H1 (cell line): ENCODE results near the gene SCN7A.

ENCODE experiments used
- POLR2A ChIP-seq, 2 experiments: IDR thresholded peaks; 1 replicate in 1 of 2; 2 replicates in 1 of 2; pipeline ENCODE4 v1.6.1; 2011; ENCODE audit warnings: low read depth in 2 of 2, low read length in 2 of 2, mild to moderate bottlenecking in 2 of 2; ENCODE audit errors: control extremely low read depth in 1 of 2
- YY1 ChIP-seq: IDR thresholded peaks from 2 replicates; pipeline ENCODE4 v1.6.1; 2011; ENCODE audit warnings: low read depth, mild to moderate bottlenecking, low read length

- TF ChIP-seq POLR2A (IDR thresholded peaks at IDR 0.05; ENCODE audit: control extremely low read depth in 1 of 2, low read depth in 2 of 2, low read length in 2 of 2), result no peak
- 0 out of 2 replicates have a peak, but pooled peaks have one; percentile 29 for TF ChIP-seq YY1
Measured at GRCh38 chr2:166361351-166362153, 132.5 kb downstream of the SCN7A start.
